Peyer's patch (tissue), 4 donors: ENCODE data around the gene MYO18B.

Source experiments
- CTCF ChIP-seq, 6 experiments: fragments of 450-650 bp in 4 of 6; fragments of 200-600 bp in 2 of 6; sonication (generic) in 1 of 6; IDR thresholded peaks; one replicate each; pipeline ENCODE4 v1.5.1; 2017 to 2019; ENCODE audit warnings: antibody characterized with exemption in 6 of 6, mild to moderate bottlenecking in 3 of 6, moderate library complexity in 1 of 6
- POLR2A ChIP-seq, 2 donors: fragments of 450-650 bp; IDR thresholded peaks; one replicate each; pipeline ENCODE4 v1.5.1; 2017; ENCODE audit warnings: antibody characterized with exemption in 2 of 2, mild to moderate bottlenecking in 2 of 2, moderate library complexity in 2 of 2

DNA sequence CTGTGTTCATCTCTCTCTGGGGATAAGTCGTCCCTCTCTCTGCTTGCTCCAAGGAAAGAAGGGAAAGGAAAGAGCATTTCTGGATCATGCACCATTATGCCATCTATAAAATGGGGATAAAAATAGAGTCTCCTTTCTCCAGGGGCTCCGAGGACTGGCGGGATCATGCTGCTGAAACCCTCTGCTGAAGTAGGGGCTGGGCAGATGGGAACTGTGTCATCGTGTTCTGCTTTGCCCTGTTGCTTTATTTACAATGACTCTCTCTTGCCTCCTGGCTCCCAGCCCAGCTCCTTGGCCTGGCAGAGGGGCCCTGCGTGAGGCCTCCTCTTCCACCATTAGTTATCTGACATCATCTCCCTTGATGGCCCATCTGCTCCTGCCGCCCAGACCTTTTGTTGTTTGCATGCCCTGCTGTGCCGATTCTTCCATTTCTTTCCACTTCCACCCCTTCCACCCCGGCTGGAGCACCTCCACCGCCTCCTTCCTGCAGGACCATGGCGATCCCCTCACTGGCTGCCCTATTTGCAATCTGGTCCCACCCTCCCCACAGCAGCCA is 200.9 kb downstream of the MYO18B start:
- TF ChIP-seq CTCF (IDR thresholded peaks at IDR 0.05), result no peak
- TF ChIP-seq POLR2A (IDR thresholded peaks at IDR 0.05), result no peak
